GM13976 (cell line): ENCODE results near the gene C1orf52.

Source experiments
- DNase-seq: peaks from one replicate; pipeline ENCODE4 v3.0.0; 2012; ENCODE audit warnings: low spot score
- CTCF ChIP-seq: IDR thresholded peaks from 2 replicates; pipeline ENCODE4 v1.5.1; 2012; ENCODE audit warnings: borderline replicate concordance, mild to moderate bottlenecking; ENCODE audit not compliant: insufficient read depth; ENCODE audit errors: extremely low read depth, missing control alignments, control extremely low read depth
- in situ Hi-C: fragments of 300-500 bp; cut with MboI; formaldehyde crosslinking; loops from one replicate; pipeline ENCODE4 v1.12.0; 2022; ENCODE audit warnings: low sequenced_read_pairs, mixed read lengths, inconsistent platforms; ENCODE audit not compliant: unreplicated experiment

The C1orf52 gene

GRCh38 chr1:85240643-85241042 is 18.8 kb downstream of the C1orf52 start:
- no peak for DNase-seq
- in situ Hi-C loops = loop anchor here (10.0 kb wide), 2 partner anchors 126 to 296 kb away; no protein-coding TSS in a partner anchor
- no peak for TF ChIP-seq CTCF

- DNase-seq = peak; percentile 44
- in situ Hi-C loops = loop anchor here (10.0 kb wide), 2 partner anchors 125 to 295 kb away; no protein-coding TSS in a partner anchor
- peak; percentile 22 for TF ChIP-seq CTCF
These were observed 19.3 kb downstream of the C1orf52 start for GRCh38 chr1:85240174-85240601.

GRCh38 chr1:85237613-85238012 is 21.8 kb downstream of the C1orf52 start:
- in situ Hi-C loops = no loop called here
- TF ChIP-seq CTCF = no peak
- no peak for DNase-seq

- TF ChIP-seq CTCF = no peak
- DNase-seq = no peak
- in situ Hi-C loops = no loop called here
These were observed 29.0 kb downstream of the C1orf52 start for GRCh38 chr1:85230305-85230977.

GRCh38 chr1:85229574-85230097 is 29.8 kb downstream of the C1orf52 start:
- in situ Hi-C loops = no loop called here
- TF ChIP-seq CTCF = no peak
- DNase-seq = no peak

- in situ Hi-C loops = no loop called here
- DNase-seq = no peak
- TF ChIP-seq CTCF = no peak
These were observed 30.5 kb downstream of the C1orf52 start for GRCh38 chr1:85228972-85229371.
